A673 (cell line): ENCODE measurements around the gene CCNO. TPM values are rescaled to one million over a fixed set of nuclear protein-coding genes. Genes with fewer than 3 reads are reported as not detected.

Experiments used
- BruUV-seq: library from RNA; stranded (reverse); fragments of 400-500 nt; replicated peaks from 2 replicates; lab custom pipeline; 2021; lab: Mats Ljungman, UMichigan
- CTCF ChIA-PET: fragments of 300-600 bp; sonication (Branson Sonifier 250); formaldehyde crosslinking; loops from one replicate; lab custom pipeline; 2022; ENCODE audit warnings: antibody characterized with exemption; lab: Charles Lee
- POLR2A ChIA-PET: fragments of 300-600 bp; sonication (Branson Sonifier 250); formaldehyde crosslinking; loops from one replicate; lab custom pipeline; 2022; ENCODE audit warnings: antibody characterized with exemption; ENCODE audit not compliant: low non-redundant PET; lab: Charles Lee
- DNase-seq: peaks from one replicate; pipeline ENCODE4 v3.0.0-alpha.2; 2015; ENCODE audit warnings: low spot score
- H3K27ac ChIP-seq: fragments of 200-600 bp; sonication (generic); 2 replicates; pipeline ENCODE4 v1.5.1; 2016; ENCODE audit warnings: mixed run types, low read depth, mild to moderate bottlenecking, mixed read lengths, antibody characterized with exemption, low read length; ENCODE audit not compliant: poor library complexity, severe bottlenecking
- H3K27me3 ChIP-seq: fragments of 200-600 bp; sonication (generic); replicated peaks from 2 replicates; pipeline ENCODE4 v1.6.1; 2017; ENCODE audit warnings: mixed run types, low read depth, mild to moderate bottlenecking, mixed read lengths, antibody characterized with exemption, low read length; ENCODE audit not compliant: insufficient read depth, poor library complexity
- H3K36me3 ChIP-seq: fragments of 200-600 bp; sonication (generic); 2 replicates; pipeline ENCODE4 v1.6.1; 2016; ENCODE audit warnings: mixed run types, mild to moderate bottlenecking, mixed read lengths, antibody characterized with exemption, low read length; ENCODE audit not compliant: insufficient read depth, poor library complexity, severe bottlenecking
- H3K4me1 ChIP-seq: fragments of 200-600 bp; sonication (generic); 2 replicates; pipeline ENCODE4 v1.6.1; 2017; ENCODE audit warnings: mixed run types, mild to moderate bottlenecking, mixed read lengths, antibody characterized with exemption, low read length; ENCODE audit not compliant: insufficient read depth, poor library complexity, severe bottlenecking
- H3K4me3 ChIP-seq: fragments of 200-600 bp; sonication (generic); 2 replicates; pipeline ENCODE4 v1.5.1; 2016; ENCODE audit warnings: low read depth, mixed run types, mild to moderate bottlenecking, mixed read lengths, low read length; ENCODE audit not compliant: poor library complexity, severe bottlenecking
- H3K9me3 ChIP-seq: fragments of 200-600 bp; sonication (generic); 2 replicates; pipeline ENCODE4 v1.6.1; 2016; ENCODE audit warnings: mixed run types, low read depth, mild to moderate bottlenecking, mixed read lengths, antibody characterized with exemption, low read length; ENCODE audit not compliant: poor library complexity, severe bottlenecking
- CTCF ChIP-seq: fragments of 300-800, 200-600 bp; sonication (generic); conservative IDR thresholded peaks from 2 replicates; pipeline ENCODE4 v1.5.1; 2017; ENCODE audit warnings: low read depth, mild to moderate bottlenecking, antibody characterized with exemption, low read length, moderate library complexity, mixed read lengths
- EZH2 ChIP-seq: fragments of 200-600 bp; sonication (generic); IDR thresholded peaks from 2 replicates; pipeline ENCODE4 v1.6.1; 2017; ENCODE audit warnings: borderline replicate concordance, low read depth, mild to moderate bottlenecking, mixed read lengths, antibody characterized with exemption, low read length; ENCODE audit not compliant: poor library complexity, severe bottlenecking
- intact Hi-C: fragments of 100-400 bp; cut with micrococcal nuclease; formaldehyde crosslinking; loops from one replicate; pipeline ENCODE4 v1.10.0; 2022; ENCODE audit not compliant: unreplicated experiment
- total RNA-seq: library from RNA; stranded (reverse); gene quantifications from 2 replicates; pipeline ENCODE4 v1.2.3, GENCODE V29; 2021

CCNO gene
- total RNA-seq, 1 experiment from 2014 or later: 2.1 TPM

DNA sequence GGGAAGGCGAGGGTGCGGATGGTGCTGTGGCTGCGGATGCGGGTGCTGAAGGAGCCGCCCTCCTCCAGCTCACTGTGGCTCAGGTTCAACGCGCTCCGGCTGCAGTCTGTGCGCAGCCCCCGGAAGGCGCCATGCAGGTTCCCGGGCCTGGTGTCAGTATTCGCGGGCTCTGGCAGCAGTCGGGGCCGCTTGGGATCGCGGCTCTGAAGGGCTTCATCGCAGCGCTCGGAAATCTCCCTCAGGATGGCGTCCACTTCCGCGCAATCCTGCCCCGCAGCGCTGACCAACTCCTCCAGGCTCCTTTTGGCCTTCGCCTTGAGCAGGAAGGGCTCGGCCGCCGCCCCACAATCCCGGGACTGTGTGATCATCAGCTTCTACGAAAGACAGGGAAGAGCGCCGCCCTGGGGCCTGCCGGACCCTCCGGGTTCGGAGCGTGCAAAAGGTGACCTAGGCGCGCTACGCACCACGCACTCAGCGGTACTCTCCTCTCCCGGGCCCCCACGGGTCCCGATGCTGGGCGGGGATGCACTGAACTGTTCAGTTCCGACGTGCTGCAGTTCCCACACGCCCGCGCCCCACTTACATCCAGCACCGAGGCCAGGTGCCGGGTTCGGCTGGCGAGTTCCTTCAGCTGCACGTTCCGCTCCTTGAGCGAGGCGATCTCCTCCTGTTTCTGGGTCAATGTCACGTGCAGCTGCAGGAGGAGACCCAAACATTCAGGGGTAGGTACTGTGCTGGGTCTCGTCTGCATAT, 12.8 kb downstream of the CCNO start:
- POLR2A ChIA-PET: no interaction called here
- CTCF ChIA-PET: no interaction called here
- no peak for DNase-seq
- BruUV-seq: no TSS peak
- H3K36me3 ChIP-seq: no peaks in the 10 kb centered on the region
- no peaks in the 10 kb centered on the region for H3K27me3 ChIP-seq
- TF ChIP-seq CTCF (no peak), EZH2 (no peak)
- no peak overlapping the region for H3K27ac ChIP-seq
- H3K4me1 ChIP-seq: no peaks in the 10 kb centered on the region
- no peaks in the 10 kb centered on the region for H3K9me3 ChIP-seq
- intact Hi-C loops: no loop called here
- H3K4me3 ChIP-seq: no peak overlapping the region

DNA sequence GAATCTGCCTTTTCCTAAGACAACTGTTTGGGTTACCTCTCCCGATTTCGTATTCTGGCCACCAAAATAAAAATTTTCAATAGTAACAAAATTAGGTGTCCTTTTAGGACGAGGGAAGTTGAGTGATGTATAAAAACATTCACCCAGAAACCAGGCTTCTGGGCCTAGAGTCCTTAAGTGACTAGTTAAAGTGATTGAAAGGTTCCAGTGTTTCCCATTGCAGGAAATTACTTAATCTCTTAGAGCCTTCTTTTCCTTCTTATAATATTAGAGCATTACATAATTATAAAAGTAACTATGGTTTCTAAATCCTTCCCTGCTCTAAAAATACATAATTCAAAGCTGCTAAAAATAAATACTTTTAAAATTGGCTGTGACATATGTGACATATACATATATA, 13.6 kb downstream of the CCNO start:
- POLR2A ChIA-PET: no interaction called here
- intact Hi-C loops: no loop called here
- no peak overlapping the region for H3K27ac ChIP-seq
- no peak for TF ChIP-seq EZH2
- no peak for TF ChIP-seq CTCF
- no peak for DNase-seq
- CTCF ChIA-PET: no interaction called here
- no TSS peak for BruUV-seq
- no peaks in the 10 kb centered on the region for H3K27me3 ChIP-seq
- H3K9me3 ChIP-seq: no peaks in the 10 kb centered on the region
- H3K4me1 ChIP-seq: no peaks in the 10 kb centered on the region
- no peaks in the 10 kb centered on the region for H3K36me3 ChIP-seq
- H3K4me3 ChIP-seq: no peak overlapping the region

DNA sequence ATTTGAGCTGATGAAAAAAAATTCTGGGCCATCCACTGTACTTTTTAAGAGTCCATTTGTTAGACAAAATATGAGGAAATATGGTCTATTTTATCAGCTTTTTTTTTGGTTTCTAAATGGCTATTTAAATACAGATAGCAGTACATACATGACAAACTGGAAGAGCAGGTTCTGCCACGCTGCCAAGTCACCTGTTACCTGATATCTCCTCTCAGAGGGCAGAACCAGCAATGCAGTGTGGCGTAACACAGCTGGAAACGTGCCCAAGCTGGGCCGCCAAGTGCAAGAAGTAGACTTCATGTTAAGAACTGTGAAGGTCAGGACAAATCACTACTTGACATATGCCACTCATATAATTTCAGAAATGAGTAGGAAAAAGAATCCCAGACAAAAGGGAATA, 14.4 kb downstream of the CCNO start:
- POLR2A ChIA-PET: no interaction called here

More for the DNA sequence above, 14.4 kb downstream of the CCNO start:
- CTCF ChIA-PET: no interaction called here
- no peak for DNase-seq
- Histone ChIP-seq H3K4me1 (no peaks in the 10 kb centered on the region), H3K4me3 (no peak overlapping the region), H3K9me3 (no peaks in the 10 kb centered on the region), H3K36me3 (no peaks in the 10 kb centered on the region), H3K27ac (no peak overlapping the region), H3K27me3 (no peaks in the 10 kb centered on the region)
- no peak for TF ChIP-seq CTCF
- no peak for TF ChIP-seq EZH2
- no TSS peak for BruUV-seq
- intact Hi-C loops: no loop called here
